NCI-H510A treated with DMSO at 0.1 percent for 48 hours (cell line): Measurements from ENCODE around the gene EFCAB13.

Experiments
- DNase-seq: peaks from one replicate; lab custom pipeline; 2025; lab: John Stamatoyannopoulos, UW

EFCAB13 gene, protein sequence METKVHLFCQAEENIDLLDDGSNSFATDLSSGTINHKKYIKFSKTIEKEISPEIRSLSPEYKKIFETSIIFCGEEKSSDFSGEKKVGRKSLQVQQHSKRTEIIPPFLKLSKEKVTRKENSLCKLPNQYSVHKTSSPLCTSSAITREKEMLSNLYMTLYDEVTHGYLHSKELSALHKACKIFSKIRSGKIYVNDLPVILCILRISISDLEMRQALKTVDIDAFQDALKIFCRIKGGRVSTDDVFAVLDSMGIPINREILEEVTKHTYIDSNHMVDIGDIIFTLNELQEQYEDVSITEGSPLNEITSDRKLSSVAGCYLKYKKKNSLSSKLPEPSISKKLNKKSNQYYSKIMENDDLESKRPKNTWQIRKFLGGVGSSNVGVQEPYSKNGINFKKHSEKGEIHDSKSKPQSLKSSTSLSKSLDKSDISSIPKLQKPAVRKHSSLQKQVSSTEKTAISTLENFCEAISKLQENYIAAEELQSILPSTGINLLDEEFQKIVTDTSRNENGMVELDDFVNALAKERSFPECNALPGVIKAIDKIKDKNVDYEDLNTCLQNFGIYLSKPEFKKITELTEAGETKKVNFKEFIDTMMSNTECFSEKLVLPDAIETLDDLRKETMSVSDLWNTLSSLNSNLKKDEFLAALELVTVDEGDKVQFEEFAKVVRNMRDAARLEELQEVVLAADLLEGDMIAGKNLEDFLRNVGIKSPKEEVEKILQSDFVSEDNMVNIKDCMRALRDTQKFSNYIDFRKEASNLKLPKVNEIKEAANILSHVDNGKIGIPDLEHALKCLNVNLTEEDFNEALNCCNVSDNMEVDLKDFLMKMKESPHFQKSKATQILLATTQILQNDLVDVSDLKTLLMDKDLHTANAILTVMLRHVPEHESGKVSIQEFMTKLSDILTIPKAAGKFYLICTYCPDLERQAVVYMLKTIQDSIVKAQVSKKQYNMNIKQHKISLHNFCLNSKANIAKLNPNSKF

DNA sequence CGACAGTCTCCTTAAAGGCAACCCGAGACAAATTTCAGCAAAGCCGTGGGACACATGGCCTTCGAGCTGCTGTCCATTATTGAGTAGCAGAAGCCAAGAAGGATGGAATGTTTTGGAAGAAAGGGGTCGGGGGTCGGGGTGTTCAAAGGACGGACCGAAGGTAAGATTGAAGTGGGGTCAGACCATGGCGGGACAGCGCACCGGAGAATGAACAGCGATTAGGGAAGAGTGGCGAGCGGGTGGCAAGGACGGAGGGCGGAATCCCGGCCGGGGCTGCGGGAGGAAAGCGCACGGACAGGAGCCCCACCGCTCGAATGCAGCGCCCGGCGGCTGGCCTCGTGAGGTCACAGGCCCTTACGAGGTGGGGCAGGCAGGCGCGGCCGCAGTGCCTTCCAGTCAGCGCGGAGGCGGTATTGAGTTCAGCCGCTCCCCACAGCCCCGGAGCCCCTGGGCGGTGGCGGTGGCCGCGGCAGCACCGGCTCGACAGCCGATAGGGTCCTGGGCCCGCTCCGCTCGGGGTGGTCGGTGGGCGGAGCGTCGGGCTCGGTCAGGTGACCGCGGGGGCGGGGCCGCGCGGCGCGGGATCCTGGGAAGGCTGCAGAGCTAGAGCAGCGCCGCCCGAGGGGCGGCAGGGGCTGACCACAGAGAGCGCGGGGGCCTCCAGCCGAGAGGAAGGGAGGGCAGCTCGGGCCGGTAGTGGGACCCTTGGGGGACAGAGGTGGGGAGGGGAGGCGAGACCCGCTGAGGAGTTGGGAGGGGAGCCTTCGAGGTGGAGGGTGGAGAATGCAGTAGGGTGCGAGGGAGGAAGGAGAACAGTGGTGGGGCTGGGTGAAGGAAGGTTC lies at the start of gene EFCAB13:
Gene EFCAB13 (plus strand): TSS at position 574 of the 842 bp plus-strand sequence. CDS start 4,399 bp downstream, outside the sequence.
- peak; percentile 92 for DNase-seq

DNA sequence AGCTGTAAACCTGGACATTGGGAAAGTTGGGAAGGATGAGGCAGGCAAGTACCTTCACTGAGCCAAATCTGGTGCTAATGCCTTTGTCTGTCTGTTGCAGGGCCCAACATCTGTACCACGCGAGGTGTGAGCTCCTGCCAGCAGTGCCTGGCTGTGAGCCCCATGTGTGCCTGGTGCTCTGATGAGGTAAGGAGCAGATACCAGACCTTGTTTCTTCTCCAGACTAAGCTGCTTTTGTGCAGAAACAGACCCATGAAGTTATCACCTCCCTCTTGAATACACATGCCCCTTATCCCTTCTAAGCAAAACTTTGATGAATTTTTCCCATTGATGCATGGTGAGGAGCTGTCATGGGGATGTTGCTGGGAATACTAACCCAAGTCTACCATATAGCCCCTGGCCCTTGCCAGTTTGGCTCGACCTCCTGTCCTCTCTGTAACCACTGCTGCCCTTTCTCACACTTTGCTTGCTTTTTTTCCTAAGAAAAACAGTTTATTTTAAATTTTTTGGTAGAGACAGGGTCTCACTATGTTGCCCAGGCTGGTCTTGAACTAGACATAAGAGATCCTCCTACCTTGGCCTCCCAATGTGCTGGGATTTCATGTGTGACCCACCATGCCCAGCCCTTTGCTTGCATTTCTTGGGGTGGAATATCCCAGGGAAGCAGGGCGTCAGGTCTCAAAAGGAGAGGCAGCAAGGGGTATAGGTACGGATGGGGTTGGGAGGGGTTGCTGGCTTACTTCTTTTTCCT lies 49.3 kb upstream of the EFCAB13 start:
- no peak for DNase-seq

DNA sequence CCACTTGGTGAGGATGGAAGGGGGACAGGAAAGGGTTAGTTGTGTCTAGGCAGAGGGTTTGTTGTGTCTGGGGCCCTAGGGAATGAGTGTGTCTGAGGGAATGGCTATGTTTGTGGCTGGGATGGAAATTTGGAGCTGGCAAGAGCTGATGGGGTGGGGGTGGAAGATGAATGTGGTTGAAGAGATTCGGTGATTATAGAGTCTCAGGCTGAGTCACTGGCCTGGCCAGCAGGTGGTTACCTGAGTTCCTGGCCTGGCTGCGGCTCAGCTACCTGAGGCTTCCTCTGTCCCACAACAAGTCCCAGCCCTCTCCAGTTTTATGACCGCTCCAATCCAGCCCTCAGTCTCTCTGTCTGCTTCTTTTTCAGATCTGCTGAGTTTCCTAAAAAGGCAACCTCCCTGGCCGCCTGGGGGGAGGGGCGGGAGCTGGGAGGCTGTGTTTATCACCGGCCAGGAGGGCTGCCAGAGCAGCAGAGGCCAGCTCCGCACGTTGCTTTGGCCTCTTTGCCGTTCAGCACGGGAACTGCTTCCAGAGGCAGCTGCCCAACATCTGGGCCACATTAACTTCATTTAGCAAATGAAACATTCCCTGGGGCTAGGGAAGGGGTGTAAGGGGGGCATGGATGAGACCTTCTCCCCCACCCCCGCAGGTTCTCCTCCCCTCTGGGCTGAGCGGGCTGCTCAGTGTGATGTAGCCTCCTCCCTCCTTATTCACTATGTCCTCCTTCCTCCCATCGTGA lies 48.3 kb upstream of the EFCAB13 start:
- peak; percentile 52 for DNase-seq

DNA sequence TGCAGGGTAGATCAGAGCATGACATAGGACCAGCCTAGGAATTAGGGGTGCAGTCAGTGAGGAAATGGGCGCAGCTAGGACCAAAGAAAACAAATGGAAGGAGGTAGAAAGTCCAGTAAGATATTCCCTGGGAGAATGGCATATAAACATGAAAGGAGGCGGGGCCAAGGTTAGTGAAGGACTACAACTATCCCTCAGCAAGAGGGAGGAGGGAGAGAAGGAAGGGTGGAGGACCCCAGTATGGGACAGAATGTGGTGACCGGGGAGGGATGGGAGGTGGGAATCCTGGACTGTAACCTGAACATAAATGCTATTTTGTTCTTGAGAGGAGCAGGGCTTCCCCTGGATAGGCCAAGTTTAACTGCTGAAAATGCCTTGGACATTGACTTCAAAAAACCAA lies 47.3 kb upstream of the EFCAB13 start:
- DNase-seq, result no peak

DNA sequence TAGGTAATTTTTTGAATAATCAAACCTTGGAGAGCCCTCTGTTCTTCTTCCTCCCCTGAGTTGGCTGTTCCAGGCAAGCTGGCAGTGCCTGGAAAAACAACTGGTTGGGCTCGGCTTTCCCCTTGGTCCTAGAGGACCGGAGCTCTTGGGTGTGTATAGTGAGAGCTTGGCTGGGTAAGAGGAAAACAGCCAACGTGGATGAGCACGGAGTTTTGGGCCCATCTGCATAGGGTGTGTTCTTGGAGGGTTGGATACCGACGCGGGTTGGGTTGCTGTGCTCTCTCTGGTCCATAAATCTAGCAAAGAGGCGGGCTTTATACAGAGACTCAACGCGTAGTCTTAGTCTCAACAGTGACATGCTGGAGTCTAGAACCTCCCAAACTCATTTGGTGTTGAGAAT lies 46.9 kb upstream of the EFCAB13 start:
- DNase-seq, result peak; percentile 84

DNA sequence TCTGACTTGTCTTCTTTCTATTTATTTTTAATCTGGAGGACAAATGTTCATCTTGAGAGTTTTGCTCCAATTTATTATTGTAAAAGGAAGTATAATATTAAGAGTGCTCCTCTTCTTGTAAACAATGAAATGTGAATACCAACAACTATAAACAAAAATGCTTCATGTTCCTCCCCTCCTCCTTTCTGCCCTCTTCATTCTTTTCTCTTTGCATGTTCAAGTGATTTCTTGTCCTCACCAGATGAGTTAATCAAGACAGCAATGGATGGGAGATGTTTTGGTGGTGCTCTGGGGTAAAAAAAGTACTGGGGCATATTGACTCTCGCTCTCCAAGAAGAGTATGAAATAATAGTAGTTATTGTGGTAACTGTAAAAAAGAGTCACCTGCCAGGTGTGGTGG lies 45.8 kb upstream of the EFCAB13 start:
- no peak for DNase-seq

DNA sequence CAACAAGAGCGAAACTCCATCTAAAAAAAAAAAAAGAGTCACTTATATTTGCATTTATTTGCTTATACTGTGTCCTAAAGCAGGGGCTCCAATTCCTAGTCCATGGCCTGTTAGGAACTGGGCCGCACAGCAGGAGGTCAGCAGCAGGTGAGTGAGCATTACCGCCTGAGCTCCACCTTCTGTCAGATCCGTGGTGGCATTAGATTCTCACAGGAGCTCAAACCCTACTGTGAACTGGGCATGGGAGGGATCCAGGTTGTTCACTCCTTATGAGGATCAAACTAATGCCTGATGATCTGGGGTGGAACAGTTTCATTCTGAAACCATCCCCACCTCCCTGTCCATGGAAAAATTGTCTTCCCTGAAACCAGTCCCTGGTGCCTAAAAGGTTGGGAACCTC lies 45.2 kb upstream of the EFCAB13 start:
- DNase-seq, result no peak

DNA sequence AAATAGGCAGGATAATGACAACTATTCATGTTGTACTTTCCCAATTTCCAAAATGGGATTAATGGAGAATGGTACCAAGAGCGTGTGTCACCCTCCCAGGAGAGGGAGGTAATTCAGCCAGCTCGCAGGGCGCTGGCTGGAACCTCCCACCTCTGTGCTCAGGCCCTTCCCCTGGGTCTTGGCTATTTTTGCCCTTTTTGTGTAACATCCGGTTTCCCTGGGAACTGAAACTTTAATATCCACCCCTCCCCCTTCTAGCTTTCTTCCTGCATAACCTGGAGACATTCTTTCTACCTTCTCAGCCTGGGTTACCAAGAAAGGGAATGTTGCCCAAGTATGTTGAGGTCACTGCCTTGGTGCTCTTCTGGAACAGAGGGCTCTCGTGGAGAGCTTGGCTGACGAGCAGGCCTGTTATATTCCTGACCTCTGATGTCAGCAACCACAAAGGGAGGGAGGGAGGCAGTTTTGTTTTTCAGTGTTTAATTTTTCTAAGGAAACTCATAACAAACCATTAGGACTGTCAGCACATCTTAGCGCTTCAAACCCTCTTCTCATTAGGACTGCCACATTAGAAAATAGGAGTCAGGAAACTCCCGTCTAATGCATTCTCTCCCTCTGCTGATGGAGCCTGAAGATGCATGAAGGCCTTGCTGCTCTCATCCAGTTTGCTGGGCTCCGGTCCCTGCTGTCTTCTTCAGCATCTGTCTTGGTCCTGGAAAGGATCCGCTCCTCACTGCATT lies 44.5 kb upstream of the EFCAB13 start:
- no peak for DNase-seq

DNA sequence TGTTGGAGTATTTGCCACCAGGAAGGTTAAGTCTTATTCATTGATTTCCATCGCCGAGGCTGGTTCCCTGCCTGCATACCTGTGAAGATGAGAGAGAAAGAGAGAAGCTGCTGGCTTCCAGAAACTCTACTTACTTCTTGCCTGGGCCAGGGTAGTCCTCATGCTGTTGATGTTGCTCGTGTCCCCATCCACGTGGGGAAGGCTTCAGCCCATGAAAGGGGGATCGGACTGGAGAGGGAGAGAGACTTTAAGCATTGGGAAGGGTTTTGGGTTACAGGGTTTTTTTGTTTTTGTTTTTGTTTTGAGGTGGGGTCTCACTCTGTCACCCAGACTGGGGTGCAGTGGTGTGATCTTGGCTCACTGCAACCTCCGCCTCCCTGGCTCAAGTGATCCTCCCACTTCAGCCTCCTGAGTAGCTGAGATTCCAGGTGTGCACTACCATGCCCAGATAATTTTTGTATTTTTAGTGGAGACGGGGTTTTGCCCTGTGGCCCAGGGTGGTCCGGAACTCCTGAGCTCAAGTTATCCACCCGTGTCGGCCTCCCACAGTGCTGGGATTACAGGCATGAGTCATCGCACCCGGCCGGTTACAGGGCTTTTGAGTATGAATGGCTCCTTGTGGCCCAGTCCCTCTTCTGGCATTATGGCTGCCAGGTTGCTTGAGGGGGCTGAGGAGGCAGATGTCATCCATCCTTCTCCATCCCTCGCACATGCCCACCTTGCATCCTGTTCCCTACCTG lies 43.5 kb upstream of the EFCAB13 start:
- no peak for DNase-seq

DNA sequence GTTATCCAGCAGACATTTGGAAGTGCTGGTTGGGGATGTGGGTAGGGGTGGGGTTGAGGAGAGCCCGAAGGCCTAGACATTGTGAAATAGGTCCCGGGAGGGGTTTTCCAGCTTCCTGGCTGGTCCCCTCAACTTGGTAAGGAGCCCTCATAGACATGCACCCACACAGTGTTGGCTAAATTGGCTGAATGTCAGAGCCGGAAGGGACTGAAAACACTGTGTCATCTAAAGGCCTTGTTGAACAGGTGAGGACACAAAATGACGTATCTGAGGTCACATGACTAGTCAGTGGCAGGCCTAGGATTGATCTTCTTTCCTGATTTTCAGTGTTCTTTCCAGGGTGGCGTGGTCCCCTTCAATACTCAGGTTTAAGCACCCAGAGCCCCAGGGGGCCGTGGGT lies 42.5 kb upstream of the EFCAB13 start:
- DNase-seq, result no peak

DNA sequence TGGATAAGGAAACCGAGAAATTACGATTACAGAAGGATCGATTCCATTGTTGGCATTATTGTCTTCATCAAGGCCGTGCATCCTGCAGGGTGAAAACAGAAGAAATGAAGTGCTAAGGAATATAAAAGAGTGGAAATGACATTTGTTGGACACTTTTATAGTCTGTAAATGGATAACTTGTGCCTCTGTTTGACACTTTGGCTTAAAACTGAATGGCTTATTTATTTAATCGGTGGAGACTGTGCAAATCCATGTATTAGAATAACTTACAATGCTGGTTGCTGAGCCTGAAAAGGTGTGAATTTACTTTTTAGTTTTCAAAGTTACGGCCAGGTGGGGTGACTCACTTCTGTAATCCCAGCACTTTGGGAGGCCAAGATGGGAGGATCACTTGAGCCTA lies 38.8 kb upstream of the EFCAB13 start:
- DNase-seq, result no peak

DNA sequence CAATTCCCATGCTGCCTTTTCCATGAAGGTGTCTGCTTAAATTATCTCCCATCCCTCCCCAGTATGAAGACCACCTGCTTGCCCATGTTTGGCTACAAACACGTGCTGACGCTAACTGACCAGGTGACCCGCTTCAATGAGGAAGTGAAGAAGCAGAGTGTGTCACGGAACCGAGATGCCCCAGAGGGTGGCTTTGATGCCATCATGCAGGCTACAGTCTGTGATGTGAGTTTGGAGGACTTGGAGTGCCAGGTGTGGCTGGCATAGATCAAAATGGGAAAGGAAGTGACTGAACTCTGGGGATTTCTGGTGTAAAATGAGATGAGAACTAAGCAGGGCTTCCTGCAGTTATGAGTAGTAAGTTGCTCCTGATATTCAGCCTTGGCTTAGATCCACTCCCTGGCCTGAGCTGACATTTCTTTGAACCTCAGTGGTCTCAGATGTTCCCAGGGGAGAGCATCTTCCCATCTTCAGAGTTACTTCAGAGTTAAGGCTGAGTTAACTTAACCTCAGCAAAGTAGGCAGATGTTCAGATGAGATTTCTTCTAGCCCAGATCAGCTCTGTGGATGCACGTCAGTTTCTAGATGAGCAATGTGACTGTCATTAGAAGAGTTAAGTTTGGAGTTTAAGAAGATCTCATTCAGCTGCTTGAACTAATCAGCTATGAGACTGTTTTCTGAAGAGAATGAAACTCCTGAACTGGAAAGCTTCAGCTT lies 37.4 kb upstream of the EFCAB13 start:
- DNase-seq, result no peak

DNA sequence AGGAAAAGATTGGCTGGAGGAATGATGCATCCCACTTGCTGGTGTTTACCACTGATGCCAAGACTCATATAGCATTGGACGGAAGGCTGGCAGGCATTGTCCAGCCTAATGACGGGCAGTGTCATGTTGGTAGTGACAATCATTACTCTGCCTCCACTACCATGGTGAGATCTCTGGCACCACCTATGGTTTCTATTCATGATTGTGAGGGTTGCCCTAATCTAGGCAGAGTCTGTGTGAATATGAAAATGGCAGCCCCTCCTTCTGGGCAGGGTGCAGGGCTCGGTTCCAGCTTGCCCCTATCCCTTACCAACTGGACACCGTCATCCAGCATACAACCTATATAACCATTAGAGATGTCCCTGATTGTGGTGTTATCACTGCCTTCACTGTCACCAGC lies 36.7 kb upstream of the EFCAB13 start:
- no peak for DNase-seq

DNA sequence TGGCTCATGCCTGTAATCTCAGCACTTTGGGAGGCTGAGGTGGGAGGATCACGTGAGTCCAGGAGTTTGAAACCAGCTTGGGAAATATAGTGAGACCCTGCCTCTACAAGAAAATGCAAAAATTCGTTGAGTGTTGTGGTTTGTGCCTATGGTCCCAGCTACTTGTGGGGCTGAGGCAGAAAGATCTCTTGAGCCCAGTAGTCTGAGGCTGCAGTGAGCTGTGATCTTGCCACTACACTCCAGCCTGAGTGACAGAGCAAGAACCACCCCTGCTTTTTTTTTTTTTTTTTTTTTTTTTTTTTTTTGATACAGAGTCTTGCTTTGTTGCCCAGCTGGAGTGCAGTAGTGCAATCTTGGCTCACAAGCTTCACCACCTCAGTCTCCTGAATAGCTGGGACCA lies 36.1 kb upstream of the EFCAB13 start:
- DNase-seq, result no peak

DNA sequence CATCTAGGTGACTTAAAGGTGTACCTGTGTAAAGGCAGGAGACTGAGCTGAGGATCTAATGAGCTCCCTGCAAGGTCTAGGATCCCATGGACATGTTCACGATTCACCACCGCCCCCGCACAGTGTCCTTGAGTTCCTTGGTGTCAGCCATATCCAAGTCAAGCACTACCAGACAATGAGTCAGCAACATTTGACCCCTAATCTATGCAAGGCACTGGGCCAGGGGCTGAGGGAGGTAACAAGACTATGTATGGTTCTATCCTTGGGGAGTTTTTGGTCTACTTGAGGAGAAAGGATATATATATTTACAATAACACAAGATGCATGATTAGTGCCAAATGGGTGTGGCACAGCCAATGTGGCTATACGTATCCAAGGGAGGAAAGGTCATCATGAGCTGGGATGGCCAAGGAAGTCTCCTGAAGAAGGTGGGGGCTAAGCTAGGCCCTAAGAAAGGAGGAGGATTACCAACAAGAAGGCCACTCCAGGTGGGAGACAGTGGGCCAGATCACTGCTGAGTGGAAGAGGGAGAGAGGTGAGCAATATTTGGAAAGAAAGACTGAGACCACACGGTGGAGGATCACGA lies 35.1 kb upstream of the EFCAB13 start:
- no peak for DNase-seq

DNA sequence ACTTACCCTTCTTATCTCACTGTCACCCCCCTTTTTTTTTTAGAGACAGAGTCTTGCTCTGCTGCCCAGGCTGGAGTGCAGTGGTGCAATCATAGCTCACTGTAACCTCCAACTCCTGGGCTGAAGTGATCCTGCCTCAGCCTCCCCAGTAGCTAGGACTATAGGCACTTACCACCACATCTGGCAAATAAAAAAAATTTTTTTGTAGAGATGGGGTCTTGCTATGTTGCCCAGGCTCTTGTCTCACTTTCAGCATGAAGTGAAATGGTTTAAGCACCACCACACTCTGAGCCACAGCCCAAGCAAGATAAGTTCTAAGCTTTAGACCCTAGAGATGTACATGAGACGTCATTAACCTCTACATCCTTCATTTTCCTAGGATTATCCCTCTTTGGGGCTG lies 34.5 kb upstream of the EFCAB13 start:
- DNase-seq, result no peak

DNA sequence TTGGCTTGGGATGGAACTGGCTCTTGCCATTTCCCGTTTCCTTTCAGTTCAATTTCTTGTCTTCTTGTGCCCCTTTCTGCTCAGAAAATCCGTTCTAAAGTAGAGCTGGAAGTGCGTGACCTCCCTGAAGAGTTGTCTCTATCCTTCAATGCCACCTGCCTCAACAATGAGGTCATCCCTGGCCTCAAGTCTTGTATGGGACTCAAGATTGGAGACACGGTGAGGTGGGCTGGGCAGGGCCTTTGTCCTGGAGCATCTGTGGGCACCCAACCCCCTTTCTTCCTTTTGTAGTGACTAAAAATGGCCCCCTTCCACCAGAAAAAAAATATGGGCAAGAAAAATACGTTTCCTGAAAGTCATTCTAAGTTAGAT lies 32.9 kb upstream of the EFCAB13 start:
- no peak for DNase-seq

DNA sequence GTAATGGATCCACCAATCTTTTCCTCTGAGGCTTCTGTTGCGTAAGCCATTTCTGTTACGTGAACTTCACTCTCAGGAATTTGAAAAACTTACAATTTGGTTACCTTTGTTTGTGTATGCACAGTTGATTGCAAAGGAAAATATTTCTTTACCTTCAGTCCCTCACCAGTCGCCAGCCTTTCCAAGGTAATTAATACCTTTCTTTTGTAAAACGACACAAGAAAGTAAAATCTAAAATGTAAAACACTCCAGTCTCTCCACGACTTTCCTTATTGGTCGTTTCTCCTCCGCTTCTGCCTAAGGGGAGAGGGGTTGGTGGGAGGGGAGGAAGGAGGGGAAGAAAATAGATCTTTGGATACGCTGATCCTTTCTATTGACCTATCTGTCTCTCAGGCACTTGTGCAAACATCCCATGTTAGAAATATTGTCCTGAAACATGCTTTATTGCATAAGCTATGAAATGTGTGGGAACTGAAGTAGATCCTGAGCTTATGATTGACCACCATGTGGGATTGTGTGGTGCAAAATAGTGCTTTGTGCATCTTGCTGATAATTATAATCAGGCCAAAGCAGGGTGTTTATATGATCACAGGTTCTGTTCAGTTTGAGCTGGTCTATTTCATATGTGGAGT lies 32.4 kb upstream of the EFCAB13 start:
- DNase-seq, result no peak
